GM06990 (cell line): ENCODE measurements around the gene NPFFR2.

Experiments
- DNase-seq: peaks from one replicate; pipeline ENCODE4 v3.0.0-alpha.2; 2011; ENCODE audit not compliant: insufficient read length; ENCODE audit errors: extremely low read depth
- H3K27me3 ChIP-seq: replicated peaks from 2 replicates; pipeline ENCODE4 v1.6.0; 2011; ENCODE audit warnings: low read length; ENCODE audit not compliant: control insufficient read depth, insufficient read depth
- H3K36me3 ChIP-seq: 2 replicates; pipeline ENCODE4 v1.5.1; 2011; ENCODE audit warnings: low read length; ENCODE audit not compliant: control insufficient read depth, insufficient read depth
- H3K4me3 ChIP-seq: replicated peaks from 2 replicates; pipeline ENCODE4 v1.5.1; 2011; ENCODE audit warnings: low read depth, mild to moderate bottlenecking, control low read depth, low read length
- TF ChIP-seq, protein P1 (sequence below): IDR thresholded peaks from 2 replicates; pipeline ENCODE4 v1.5.1; 2011; ENCODE audit warnings: low read length, control low read depth, mild to moderate bottlenecking, inconsistent platforms; ENCODE audit not compliant: insufficient read depth, poor library complexity, severe bottlenecking

The NPFFR2 gene

DNA sequence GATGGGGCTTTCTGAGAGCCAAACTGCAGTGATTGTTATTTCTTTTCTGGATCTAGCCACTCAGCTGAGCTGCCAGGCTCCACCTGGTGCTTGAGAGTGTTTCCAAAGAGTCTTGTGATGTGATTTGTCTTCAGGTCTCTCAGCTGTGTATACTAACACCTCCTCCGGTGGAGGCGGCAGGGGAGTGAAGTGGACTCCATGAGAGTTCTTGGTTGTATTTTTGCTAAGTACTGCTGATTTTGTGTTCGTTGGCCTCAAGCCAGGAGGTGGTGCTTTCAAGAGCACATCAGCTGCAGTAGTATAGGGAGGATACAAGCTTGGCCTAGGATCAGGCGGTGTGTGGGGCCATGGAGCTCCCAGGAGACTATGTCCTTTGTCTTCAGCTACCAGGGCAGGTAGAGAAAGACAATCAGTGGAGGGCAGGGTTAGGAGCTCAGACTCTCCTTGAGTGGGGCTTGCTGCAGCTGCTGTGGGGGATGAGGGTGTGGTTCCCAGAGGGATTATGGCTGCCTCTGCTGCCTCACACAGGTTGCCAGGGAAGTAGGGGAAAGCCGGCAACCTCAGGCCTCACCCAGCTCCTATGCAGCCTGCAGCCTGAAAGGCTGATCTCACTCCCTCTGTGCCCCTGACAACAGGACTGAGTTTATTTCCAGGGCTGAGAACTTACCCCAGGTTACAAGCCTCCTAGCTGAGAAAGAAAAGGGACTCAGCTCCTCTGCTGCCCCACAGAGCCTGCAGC is 62.4 kb downstream of the NPFFR2 start:
- Histone ChIP-seq H3K4me3 (no peak overlapping the region), H3K27me3 (no peaks in the 10 kb centered on the region), H3K36me3 (no peaks in the 10 kb centered on the region)
- no peak for DNase-seq
- TF ChIP-seq, protein P1, sequence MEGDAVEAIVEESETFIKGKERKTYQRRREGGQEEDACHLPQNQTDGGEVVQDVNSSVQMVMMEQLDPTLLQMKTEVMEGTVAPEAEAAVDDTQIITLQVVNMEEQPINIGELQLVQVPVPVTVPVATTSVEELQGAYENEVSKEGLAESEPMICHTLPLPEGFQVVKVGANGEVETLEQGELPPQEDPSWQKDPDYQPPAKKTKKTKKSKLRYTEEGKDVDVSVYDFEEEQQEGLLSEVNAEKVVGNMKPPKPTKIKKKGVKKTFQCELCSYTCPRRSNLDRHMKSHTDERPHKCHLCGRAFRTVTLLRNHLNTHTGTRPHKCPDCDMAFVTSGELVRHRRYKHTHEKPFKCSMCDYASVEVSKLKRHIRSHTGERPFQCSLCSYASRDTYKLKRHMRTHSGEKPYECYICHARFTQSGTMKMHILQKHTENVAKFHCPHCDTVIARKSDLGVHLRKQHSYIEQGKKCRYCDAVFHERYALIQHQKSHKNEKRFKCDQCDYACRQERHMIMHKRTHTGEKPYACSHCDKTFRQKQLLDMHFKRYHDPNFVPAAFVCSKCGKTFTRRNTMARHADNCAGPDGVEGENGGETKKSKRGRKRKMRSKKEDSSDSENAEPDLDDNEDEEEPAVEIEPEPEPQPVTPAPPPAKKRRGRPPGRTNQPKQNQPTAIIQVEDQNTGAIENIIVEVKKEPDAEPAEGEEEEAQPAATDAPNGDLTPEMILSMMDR, result no peak

DNA sequence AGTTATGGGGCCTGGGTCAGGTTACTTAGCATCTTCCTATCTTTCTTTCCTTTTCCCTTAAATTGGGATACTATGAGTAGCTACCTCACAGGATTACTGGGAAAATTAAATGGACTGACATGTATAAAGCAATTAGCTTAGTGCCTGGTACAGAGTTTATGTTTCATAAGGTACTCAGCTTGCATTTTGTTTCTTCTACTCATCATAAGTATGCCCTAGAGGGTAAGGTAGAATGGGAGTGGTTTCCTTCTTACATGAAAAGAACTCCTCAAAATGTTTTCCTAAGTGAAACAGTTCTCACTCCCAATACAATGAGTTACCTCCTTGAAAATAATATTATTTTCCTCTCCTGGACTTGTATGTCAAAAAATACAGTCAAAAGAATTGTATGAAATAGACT is 75.7 kb downstream of the NPFFR2 start:
- no peaks in the 10 kb centered on the region for H3K27me3 ChIP-seq
- no peak for DNase-seq
- no peak overlapping the region for H3K4me3 ChIP-seq
- TF ChIP-seq, protein P1, result no peak
- no peaks in the 10 kb centered on the region for H3K36me3 ChIP-seq

DNA sequence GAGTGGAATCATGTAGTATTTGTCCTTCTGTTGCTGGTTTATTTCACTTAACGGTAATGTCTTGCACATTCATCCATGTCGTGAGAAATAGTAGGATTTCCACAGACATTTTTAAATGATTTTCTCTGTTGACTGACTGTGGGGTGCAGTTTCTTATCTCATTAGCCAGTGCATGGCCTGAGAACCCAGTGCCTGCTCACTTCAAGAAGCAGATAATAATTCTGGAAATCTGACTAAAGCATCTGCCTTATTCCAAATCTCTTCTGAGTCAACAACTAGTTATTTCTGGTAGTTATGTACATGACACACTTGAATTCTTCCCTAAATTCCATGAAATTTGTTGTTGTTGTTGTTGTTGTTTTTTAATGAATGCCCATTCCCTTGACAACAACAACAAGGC is 77.6 kb downstream of the NPFFR2 start:
- TF ChIP-seq, protein P1, result no peak
- no peak overlapping the region for H3K4me3 ChIP-seq

DNA sequence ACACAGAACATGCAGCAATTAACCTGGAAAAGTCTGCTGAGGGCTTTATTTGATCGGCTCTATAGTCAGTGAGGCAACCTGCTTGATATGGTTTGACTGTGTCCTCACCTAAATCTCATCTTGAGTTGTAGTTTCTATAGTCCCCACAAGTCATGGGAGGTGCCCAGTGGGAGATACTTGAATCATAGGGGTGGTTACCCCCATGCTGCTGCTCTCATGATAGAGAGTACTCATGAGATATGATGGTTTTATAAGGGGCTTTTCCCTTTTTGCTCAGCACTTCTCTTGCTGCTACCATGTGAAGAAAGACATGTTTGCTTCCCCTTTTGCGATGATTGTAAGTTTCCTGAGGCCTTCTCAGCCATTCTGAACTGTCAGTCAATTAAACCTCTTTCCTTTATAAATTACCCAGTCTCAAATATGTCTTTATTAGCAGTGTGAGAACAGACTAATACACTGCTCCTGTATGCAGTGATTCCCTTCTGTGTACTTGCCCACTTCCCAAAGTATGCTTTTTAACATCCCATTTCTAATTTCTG is 78.2 kb downstream of the NPFFR2 start:
- no peak for DNase-seq
- no peaks in the 10 kb centered on the region for H3K36me3 ChIP-seq
- H3K27me3 ChIP-seq, result no peaks in the 10 kb centered on the region
- no peak overlapping the region for H3K4me3 ChIP-seq
- TF ChIP-seq, protein P1, result no peak

More for the DNA sequence above, 77.6 kb downstream of the NPFFR2 start:
- no peaks in the 10 kb centered on the region for H3K27me3 ChIP-seq
- no peaks in the 10 kb centered on the region for H3K36me3 ChIP-seq
- DNase-seq, result no peak

DNA sequence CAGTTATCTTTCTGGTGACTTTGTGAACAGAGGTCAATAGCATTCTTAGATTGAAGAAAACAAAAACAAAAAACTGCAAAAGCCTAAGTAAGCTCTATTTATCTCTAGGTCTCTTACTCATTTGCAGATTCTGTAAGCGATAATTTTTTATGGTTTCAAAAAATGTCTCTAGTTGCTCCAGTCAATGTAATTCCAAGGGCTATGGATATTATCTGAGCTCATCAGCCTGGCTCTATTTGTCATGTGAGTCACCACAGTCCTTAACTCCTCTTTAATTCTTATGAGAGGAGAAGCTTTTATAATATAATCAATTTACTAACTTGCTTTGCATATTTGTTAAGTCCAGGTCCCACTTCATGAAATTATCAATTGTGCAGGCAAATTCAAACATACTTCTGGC is 79.1 kb downstream of the NPFFR2 start:
- no peak for DNase-seq
- Histone ChIP-seq H3K36me3 (no peaks in the 10 kb centered on the region), H3K27me3 (no peaks in the 10 kb centered on the region), H3K4me3 (no peak overlapping the region)
- TF ChIP-seq, protein P1, result no peak
